Uterus (tissue), 2 donors: Measurements from ENCODE around the gene DNM3.

Experiments used
- CTCF ChIP-seq, 4 experiments: fragments of 200-600 bp in 2 of 4; fragments of 450-650 bp in 2 of 4; sonication (generic) in 2 of 4; IDR thresholded peaks; one replicate each; pipeline ENCODE4 v1.5.1; 2016 to 2019; ENCODE audit warnings: antibody characterized with exemption in 4 of 4, mild to moderate bottlenecking in 2 of 4, moderate library complexity in 1 of 4
- POLR2A ChIP-seq, 2 donors: fragments of 450-650 bp; IDR thresholded peaks; one replicate each; pipeline ENCODE4 v1.6.1; 2016; ENCODE audit warnings: antibody characterized with exemption in 2 of 2, mild to moderate bottlenecking in 1 of 2, moderate library complexity in 1 of 2

GRCh38 chr1:171899838-171900237, 58.5 kb downstream of the DNM3 start:
- TF ChIP-seq POLR2A (IDR thresholded peaks at IDR 0.05) (no peak), CTCF (IDR thresholded peaks at IDR 0.05) (no peak)
